GM18867 (cell line): ENCODE data around the gene KLF4.

Experiments
- ATAC-seq: cut with Tn5 transposase; IDR thresholded peaks from one replicate; pipeline ENCODE4 v1.9.1; 2021; ENCODE audit warnings: mild to moderate bottlenecking, moderate library complexity; ENCODE audit not compliant: unreplicated experiment

The KLF4 gene

DNA sequence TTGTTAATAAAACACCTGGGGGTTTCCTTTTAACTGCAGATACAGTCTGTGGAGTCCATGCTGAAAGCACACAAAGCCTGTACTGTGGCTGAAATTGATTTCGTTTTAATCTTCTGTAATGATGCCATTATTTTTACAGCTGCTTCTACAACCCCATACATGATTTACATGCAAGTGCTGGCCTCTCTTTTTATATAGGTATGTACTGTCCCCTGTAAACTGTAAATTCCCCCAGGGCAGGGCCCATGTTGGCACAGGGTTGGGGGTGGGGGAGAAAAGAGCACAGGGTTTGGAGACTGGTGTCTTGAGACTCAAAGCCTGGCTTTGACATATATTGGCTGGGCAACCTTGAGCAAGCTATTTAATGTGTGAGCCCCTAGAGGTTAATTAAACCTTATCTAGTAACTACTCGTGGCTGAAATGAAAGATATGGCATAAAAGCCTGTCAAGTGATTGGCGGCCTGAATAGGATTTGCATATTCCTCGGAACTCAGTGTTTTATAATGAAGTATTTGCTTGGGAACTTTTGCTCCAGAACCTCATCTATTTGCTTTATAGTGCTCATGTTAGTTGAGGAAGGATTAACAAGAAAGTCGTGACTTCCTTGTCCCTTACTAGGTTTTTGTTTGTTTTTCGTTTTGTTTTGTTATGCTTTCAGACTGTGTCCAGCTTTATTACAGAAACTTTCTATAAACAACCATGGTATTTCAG lies 34.0 kb downstream of the KLF4 start:
- ATAC-seq, result no peak

GRCh38 chr9:107453479-107453878 lies 36.1 kb downstream of the KLF4 start:
- ATAC-seq, result no peak

GRCh38 chr9:107447834-107448233 lies 41.7 kb downstream of the KLF4 start:
- ATAC-seq, result no peak

GRCh38 chr9:107447081-107447480 lies 42.5 kb downstream of the KLF4 start:
- ATAC-seq, result no peak

- no peak for ATAC-seq
Measured at GRCh38 chr9:107446491-107446890, 43.1 kb downstream of the KLF4 start.

GRCh38 chr9:107443786-107444185 lies 45.8 kb downstream of the KLF4 start:
- ATAC-seq, result no peak

DNA sequence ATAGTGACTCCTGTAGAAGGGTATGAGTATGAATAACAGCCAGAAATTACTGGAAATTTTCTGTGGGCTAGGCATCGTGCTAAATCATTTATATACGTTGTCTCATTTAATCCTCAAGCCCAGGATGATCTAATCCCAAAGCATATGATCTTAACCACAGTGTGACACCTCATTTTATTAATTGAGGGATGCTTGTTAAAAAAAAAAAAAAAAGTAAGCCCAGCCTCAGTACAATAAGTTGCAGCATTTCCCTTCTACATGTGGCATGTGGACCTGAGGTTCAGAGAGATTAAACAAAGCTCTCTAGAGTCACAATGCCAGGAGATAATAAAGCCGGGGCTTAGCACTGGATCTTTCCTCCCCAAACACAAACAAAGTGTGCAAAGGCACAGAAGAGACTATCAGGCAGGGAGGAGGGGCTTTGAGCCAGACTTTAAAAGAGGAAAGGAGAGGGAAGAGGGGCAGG lies 49.5 kb downstream of the KLF4 start:
- ATAC-seq, result no peak

DNA sequence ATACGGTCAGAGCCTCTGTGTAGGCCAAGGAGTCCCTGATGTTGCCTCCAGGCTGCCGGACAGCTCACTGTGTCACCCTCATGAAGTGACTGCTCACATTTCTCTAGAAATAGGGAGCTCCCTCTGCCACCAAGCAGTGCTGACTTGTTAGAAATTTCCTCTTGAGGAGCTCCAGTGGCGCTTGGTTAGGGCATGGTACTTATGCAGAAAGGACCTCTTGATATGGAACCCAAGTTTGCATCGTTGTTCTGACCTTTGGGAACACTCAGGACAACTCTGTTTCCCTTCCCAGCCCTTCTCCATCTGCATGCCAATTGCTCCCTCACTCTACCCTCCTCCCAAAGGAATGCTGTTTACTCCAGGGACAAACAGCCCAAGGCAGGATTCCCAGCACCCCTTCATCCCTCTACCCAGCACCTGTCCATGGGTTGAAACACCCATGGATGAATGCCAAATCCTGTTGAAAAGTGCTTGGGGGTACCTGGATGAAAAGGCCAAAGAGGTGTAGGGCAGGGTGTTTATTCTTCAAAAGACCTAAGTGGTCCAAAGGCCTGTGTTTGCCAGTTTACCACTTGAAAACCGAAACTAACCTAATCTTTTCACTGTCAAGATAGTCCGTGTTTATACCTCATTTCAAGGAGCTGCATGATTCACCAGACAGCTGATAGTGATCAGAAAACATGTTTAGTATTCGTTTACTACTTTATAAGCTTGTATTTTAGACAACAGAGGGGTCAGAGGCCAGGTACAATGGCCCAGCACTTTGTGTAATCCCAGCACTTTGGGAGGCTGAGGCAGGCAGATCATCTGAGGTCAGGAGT lies 51.1 kb downstream of the KLF4 start:
- no peak for ATAC-seq

DNA sequence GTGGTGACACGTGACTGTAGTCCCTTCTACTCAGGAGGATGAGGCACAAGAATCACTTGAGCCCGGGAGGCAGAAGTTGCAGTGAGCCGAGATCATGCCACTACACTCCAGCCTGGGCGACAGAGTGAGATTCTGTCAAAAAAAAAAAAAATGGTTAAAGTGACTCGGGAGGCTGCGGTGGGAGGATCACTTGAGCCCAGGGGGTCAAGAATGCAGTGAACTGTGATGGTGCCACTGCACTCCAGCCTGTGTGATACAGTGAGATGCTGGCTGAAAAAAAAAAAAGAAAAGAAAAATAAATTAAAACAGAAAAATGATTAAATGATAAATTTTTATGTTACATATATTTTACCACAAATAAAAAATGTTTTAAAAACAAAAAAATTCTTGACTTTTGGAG lies 51.9 kb downstream of the KLF4 start:
- ATAC-seq, result no peak

DNA sequence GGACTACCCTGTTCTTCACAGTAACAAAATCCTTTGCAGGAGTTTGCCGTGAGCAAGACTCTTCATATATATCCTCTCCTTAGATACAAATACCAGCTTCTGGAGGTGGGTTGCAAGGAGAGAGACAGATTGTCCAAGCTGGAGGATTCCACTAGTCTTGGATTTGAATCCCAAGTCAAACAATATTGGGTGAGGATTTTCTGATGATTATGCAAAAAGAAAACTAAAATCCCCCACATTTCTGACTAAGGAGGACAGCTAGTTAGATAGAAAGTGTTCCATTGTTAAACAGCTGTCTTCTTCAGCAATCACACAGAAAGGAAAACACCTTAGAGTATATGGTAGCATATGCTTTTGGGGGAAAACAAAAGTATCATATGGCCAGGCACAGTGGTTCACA lies 54.2 kb downstream of the KLF4 start:
- ATAC-seq, result no peak
